Panc1 (cell line): ENCODE measurements around the gene MLN. TPM values are rescaled to one million over a fixed set of nuclear protein-coding genes. Genes with fewer than 3 reads are reported as not detected.

ENCODE experiments used
- ATAC-seq: fragments of 200-7000 bp; cut with Tn5 transposase; 2 replicates; pipeline ENCODE4 v1.9.1; 2020; ENCODE audit warnings: mild to moderate bottlenecking, moderate library complexity
- BruUV-seq: library from RNA; stranded (reverse); fragments of 400-500 nt; replicated peaks from 2 replicates; lab custom pipeline; 2021; lab: Mats Ljungman, UMichigan
- CTCF ChIA-PET: fragments of 300-600 bp; sonication (Branson Sonifier 250); formaldehyde crosslinking; loops from one replicate; lab custom pipeline; 2022; ENCODE audit warnings: antibody characterized with exemption; lab: Charles Lee
- POLR2A ChIA-PET: fragments of 300-600 bp; sonication (Branson Sonifier 250); formaldehyde crosslinking; loops from one replicate; lab custom pipeline; 2022; ENCODE audit warnings: antibody characterized with exemption; lab: Charles Lee
- DNase-seq: peaks from one replicate; pipeline ENCODE4 v3.0.0-alpha.2; 2010; ENCODE audit warnings: low read depth, low spot score
- H3K27ac ChIP-seq: 2 replicates; pipeline ENCODE4 v1.5.1; 2011; ENCODE audit warnings: mild to moderate bottlenecking, low read length, inconsistent platforms
- H3K27me3 ChIP-seq: fragments of 200-500 bp; sonication (Bioruptor generic); 2 replicates; pipeline ENCODE4 v1.6.0; 2014; ENCODE audit warnings: low read length, inconsistent platforms; ENCODE audit not compliant: control insufficient read depth, insufficient read depth
- H3K36me3 ChIP-seq: fragments of 200-500 bp; sonication (Bioruptor generic); 2 replicates; pipeline ENCODE4 v1.5.1; 2014; ENCODE audit warnings: inconsistent platforms, mild to moderate bottlenecking, low read length, moderate library complexity; ENCODE audit not compliant: control insufficient read depth, insufficient read depth
- H3K4me1 ChIP-seq: 2 replicates; pipeline ENCODE4 v1.5.1; 2011; ENCODE audit warnings: inconsistent platforms, mild to moderate bottlenecking, low read length, moderate library complexity; ENCODE audit not compliant: control insufficient read depth, insufficient read depth
- H3K4me3 ChIP-seq, 2 experiments: 2 replicates each; pipeline ENCODE4 v1.5.1; 2011 to 2012; ENCODE audit warnings: low read depth in 2 of 2, low read length in 2 of 2, mild to moderate bottlenecking in 2 of 2, inconsistent platforms in 1 of 2, moderate library complexity in 1 of 2
- H3K9me3 ChIP-seq: fragments of 200-500 bp; sonication (Bioruptor generic); 2 replicates; pipeline ENCODE4 v1.5.1; 2014; ENCODE audit warnings: low read depth, mild to moderate bottlenecking, inconsistent platforms, low read length, moderate library complexity; ENCODE audit not compliant: control insufficient read depth, insufficient read depth
- CTCF ChIP-seq: fragments of 450-650 bp; IDR thresholded peaks from 2 replicates; pipeline ENCODE4 v1.5.1; 2017; ENCODE audit warnings: mild to moderate bottlenecking
- POLR2AphosphoS5 ChIP-seq: IDR thresholded peaks from 2 replicates; pipeline ENCODE4 v1.6.1; 2012; ENCODE audit warnings: mild to moderate bottlenecking, low read depth, low read length, moderate library complexity
- SIN3A ChIP-seq: IDR thresholded peaks from 2 replicates; pipeline ENCODE4 v1.6.1; 2012; ENCODE audit warnings: low read depth, mild to moderate bottlenecking, low read length, moderate library complexity, borderline replicate concordance; ENCODE audit not compliant: insufficient read depth
- TCF7L2 ChIP-seq: IDR thresholded peaks from 2 replicates; pipeline ENCODE4 v1.6.1; 2011; ENCODE audit warnings: mild to moderate bottlenecking, low read depth, low read length, inconsistent platforms
- in situ Hi-C: cut with HindIII; loops from 2 replicates; pipeline ENCODE4 v1.10.0; 2016; ENCODE audit warnings: low sequenced_read_pairs, low pct_unique_long_range_greater_than_20kb
- intact Hi-C: fragments of 100-400 bp; cut with micrococcal nuclease; formaldehyde crosslinking; loops from one replicate; pipeline ENCODE4 v1.10.0; 2022; ENCODE audit not compliant: unreplicated experiment
- total RNA-seq: library from RNA; stranded (reverse); gene quantifications from one replicate; pipeline ENCODE4 v1.2.1, GENCODE V29; 2021; ENCODE audit not compliant: unreplicated experiment
- TF ChIP-seq, protein P1 (sequence below), 2 experiments: IDR thresholded peaks; 2 replicates each; pipeline ENCODE4 v1.6.1; 2011 to 2012; ENCODE audit warnings: low read depth in 2 of 2, control low read depth in 1 of 2, low read length in 1 of 2, mild to moderate bottlenecking in 1 of 2, moderate library complexity in 1 of 2; ENCODE audit not compliant: insufficient read depth in 1 of 2

Gene MLN
- total RNA-seq, 1 experiment from 2014 or later: not detected

DNA sequence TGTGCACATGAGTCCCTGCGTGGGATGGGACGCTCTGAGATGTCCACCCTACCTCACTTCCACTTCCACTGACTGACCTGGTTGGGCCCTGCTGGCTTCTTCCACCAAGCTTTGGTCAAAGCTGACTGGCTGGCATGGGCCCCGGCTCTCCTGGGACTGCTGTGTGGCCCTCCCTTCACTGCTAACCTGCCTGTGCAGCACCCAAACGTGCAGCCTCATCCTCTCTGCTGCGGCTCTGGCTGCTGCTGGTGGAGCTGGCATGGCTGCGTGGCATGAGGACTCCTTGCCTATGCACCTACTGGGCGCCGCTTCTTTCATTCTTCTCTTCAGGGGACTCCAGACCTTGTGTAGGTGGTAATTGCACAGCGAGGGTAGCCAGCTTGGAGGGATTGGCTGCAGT is 38.4 kb downstream of the MLN start:
- H3K4me1 ChIP-seq: peaks cover 12% of the 10 kb centered on the region
- no peaks in the 10 kb centered on the region for H3K9me3 ChIP-seq
- intact Hi-C loops (no loop called here), in situ Hi-C loops (no loop called here)
- POLR2A ChIA-PET: interaction anchor here (0.7 kb wide), 1 partner anchor 60 kb away, joined by 5 read pairs; no protein-coding TSS in a partner anchor
- H3K36me3 ChIP-seq: no peaks in the 10 kb centered on the region
- DNase-seq (no peak), ATAC-seq (no peak)
- no peak for TF ChIP-seq POLR2AphosphoS5
- no peak for TF ChIP-seq SIN3A
- no peak for TF ChIP-seq TCF7L2
- no peak for TF ChIP-seq CTCF
- TF ChIP-seq, protein P1, sequence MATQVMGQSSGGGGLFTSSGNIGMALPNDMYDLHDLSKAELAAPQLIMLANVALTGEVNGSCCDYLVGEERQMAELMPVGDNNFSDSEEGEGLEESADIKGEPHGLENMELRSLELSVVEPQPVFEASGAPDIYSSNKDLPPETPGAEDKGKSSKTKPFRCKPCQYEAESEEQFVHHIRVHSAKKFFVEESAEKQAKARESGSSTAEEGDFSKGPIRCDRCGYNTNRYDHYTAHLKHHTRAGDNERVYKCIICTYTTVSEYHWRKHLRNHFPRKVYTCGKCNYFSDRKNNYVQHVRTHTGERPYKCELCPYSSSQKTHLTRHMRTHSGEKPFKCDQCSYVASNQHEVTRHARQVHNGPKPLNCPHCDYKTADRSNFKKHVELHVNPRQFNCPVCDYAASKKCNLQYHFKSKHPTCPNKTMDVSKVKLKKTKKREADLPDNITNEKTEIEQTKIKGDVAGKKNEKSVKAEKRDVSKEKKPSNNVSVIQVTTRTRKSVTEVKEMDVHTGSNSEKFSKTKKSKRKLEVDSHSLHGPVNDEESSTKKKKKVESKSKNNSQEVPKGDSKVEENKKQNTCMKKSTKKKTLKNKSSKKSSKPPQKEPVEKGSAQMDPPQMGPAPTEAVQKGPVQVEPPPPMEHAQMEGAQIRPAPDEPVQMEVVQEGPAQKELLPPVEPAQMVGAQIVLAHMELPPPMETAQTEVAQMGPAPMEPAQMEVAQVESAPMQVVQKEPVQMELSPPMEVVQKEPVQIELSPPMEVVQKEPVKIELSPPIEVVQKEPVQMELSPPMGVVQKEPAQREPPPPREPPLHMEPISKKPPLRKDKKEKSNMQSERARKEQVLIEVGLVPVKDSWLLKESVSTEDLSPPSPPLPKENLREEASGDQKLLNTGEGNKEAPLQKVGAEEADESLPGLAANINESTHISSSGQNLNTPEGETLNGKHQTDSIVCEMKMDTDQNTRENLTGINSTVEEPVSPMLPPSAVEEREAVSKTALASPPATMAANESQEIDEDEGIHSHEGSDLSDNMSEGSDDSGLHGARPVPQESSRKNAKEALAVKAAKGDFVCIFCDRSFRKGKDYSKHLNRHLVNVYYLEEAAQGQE (IDR thresholded peaks at IDR 0.05; ENCODE audit: insufficient read depth in 1 of 2, low read depth in 2 of 2, low read length in 1 of 2): no peak
- no TSS peak for BruUV-seq
- no peak overlapping the region for H3K4me3 ChIP-seq
- no peaks in the 10 kb centered on the region for H3K27me3 ChIP-seq
- CTCF ChIA-PET: no interaction called here
- H3K27ac ChIP-seq: no peak overlapping the region

GRCh38 chr6:33764036-33764435 is 39.8 kb downstream of the MLN start:
- no TSS peak for BruUV-seq
- in situ Hi-C loops (no loop called here), intact Hi-C loops (no loop called here)
- no peak overlapping the region for H3K27ac ChIP-seq
- H3K36me3 ChIP-seq: no peaks in the 10 kb centered on the region
- peaks cover 12% of the 10 kb centered on the region for H3K4me1 ChIP-seq
- no peak for TF ChIP-seq TCF7L2
- no peak for TF ChIP-seq SIN3A
- no peak for TF ChIP-seq CTCF
- TF ChIP-seq, protein P1 (IDR thresholded peaks at IDR 0.05; ENCODE audit: insufficient read depth in 1 of 2, low read depth in 2 of 2, low read length in 1 of 2): no peak
- DNase-seq: no peak
- CTCF ChIA-PET: interaction anchor here (0.6 to 1.4 kb wide), 2 partner anchors 15 to 51 kb away, joined by 3 read pairs; no protein-coding TSS in a partner anchor
- no peaks in the 10 kb centered on the region for H3K9me3 ChIP-seq
- POLR2A ChIA-PET: no interaction called here
- ATAC-seq: no peak
- no peak overlapping the region for H3K4me3 ChIP-seq
- no peaks in the 10 kb centered on the region for H3K27me3 ChIP-seq
